Endothelial cell of umbilical vein (primary cell): ENCODE results near the gene FTH1. TPM values are rescaled to one million over a fixed set of nuclear protein-coding genes. Genes with fewer than 3 reads are reported as not detected.
A peak's percentile ranks its signal among the peaks of the same experiment; 100 is the strongest.

Experiments used
- BruUV-seq: library from RNA; stranded (reverse); fragments of 400-500 nt; replicated peaks from 2 replicates; lab custom pipeline; 2021; lab: Mats Ljungman, UMichigan
- CTCF ChIA-PET: fragments of 300-600, 350-600 bp; sonication (Branson Sonifier 250); formaldehyde crosslinking; loops from one replicate; lab custom pipeline; 2021; ENCODE audit warnings: antibody characterized with exemption, inconsistent platforms; lab: Charles Lee
- POLR2A ChIA-PET: fragments of 300-600, 350-600 bp; sonication (Branson Sonifier 250); formaldehyde crosslinking; loops from one replicate; lab custom pipeline; 2021; ENCODE audit warnings: antibody characterized with exemption, inconsistent platforms; lab: Charles Lee
- DNase-seq: peaks from one replicate; pipeline ENCODE4 v3.0.0-alpha.2; 2011; ENCODE audit warnings: low read depth, low spot score
- FAIRE-seq: peaks from 2 replicates; lab custom pipeline; 2011; peaks lifted over from hg19 to GRCh38; lab: Jason Lieb, UNC
- H2AFZ ChIP-seq: 2 replicates; pipeline ENCODE4 v1.6.0; 2012; ENCODE audit warnings: low read depth, low read length, control low read depth, inconsistent platforms
- H3K27ac ChIP-seq: 2 replicates; pipeline ENCODE4 v1.5.1; 2011; ENCODE audit warnings: low read depth, mild to moderate bottlenecking, control low read depth, low read length, moderate library complexity; ENCODE audit not compliant: insufficient read depth
- H3K27me3 ChIP-seq, 2 experiments: 2 replicates each; pipeline versions ENCODE4 v1.6.0 to v1.6.1; 2011; ENCODE audit warnings: low read length in 2 of 2, mixed read lengths in 1 of 2; ENCODE audit not compliant: control insufficient read depth in 2 of 2, insufficient read depth in 2 of 2
- H3K36me3 ChIP-seq, 2 experiments: 2 replicates in 1 of 2; 3 replicates in 1 of 2; pipeline ENCODE4 v1.5.1; 2011; ENCODE audit warnings: low read length in 2 of 2, mild to moderate bottlenecking in 1 of 2, moderate library complexity in 1 of 2; ENCODE audit not compliant: control insufficient read depth in 2 of 2, insufficient read depth in 2 of 2; ENCODE audit errors: extremely low read depth in 1 of 2
- H3K4me1 ChIP-seq: 3 replicates; pipeline ENCODE4 v1.5.1; 2011; ENCODE audit warnings: mild to moderate bottlenecking, low read length; ENCODE audit not compliant: control insufficient read depth, insufficient read depth; ENCODE audit errors: extremely low read depth
- H3K4me2 ChIP-seq: 2 replicates; pipeline ENCODE4 v1.6.1; 2011; ENCODE audit warnings: low read length, control low read depth, mixed read lengths; ENCODE audit not compliant: insufficient read depth
- H3K4me3 ChIP-seq, 3 experiments: fragments of 200-600 bp in 1 of 3; sonication (generic), shearing (Covaris generic) in 1 of 3; replicated peaks in 1 of 3; 2 replicates each; pipeline ENCODE4 v1.5.1; 2011 to 2016; ENCODE audit warnings: control low read depth in 3 of 3, low read length in 3 of 3, mild to moderate bottlenecking in 2 of 3, inconsistent platforms in 1 of 3, low read depth in 1 of 3, moderate library complexity in 1 of 3; ENCODE audit not compliant: insufficient read depth in 1 of 3
- H3K79me2 ChIP-seq: 2 replicates; pipeline ENCODE4 v1.6.0; 2012; ENCODE audit warnings: low read length, inconsistent platforms; ENCODE audit not compliant: control insufficient read depth, insufficient read depth
- H3K9ac ChIP-seq: replicated peaks from 2 replicates; pipeline ENCODE3; 2011; ENCODE audit warnings: low read length, control low read depth; ENCODE audit not compliant: insufficient read depth; ENCODE audit errors: extremely low read depth
- H3K9me1 ChIP-seq: replicated peaks from 3 replicates; pipeline ENCODE4 v1.6.0; 2011; ENCODE audit warnings: mild to moderate bottlenecking, low read length; ENCODE audit not compliant: control insufficient read depth, insufficient read depth; ENCODE audit errors: extremely low read depth
- H3K9me3 ChIP-seq: replicated peaks from 2 replicates; pipeline ENCODE4 v1.5.1; 2012; ENCODE audit warnings: low read length, inconsistent platforms; ENCODE audit not compliant: control insufficient read depth, insufficient read depth
- H4K20me1 ChIP-seq: replicated peaks from 2 replicates; pipeline ENCODE3; 2011; ENCODE audit warnings: mild to moderate bottlenecking, low read length; ENCODE audit not compliant: control insufficient read depth, insufficient read depth; ENCODE audit errors: extremely low read depth
- EZH2 ChIP-seq: IDR thresholded peaks from 2 replicates; pipeline ENCODE4 v1.6.1; 2012; ENCODE audit warnings: borderline replicate concordance, low read depth, mild to moderate bottlenecking, moderate library complexity, low read length, inconsistent platforms; ENCODE audit not compliant: severe bottlenecking
- FOS ChIP-seq: IDR thresholded peaks from 2 replicates; pipeline ENCODE4 v1.6.1; 2011; ENCODE audit warnings: mild to moderate bottlenecking, low read length, moderate library complexity, borderline replicate concordance; ENCODE audit not compliant: insufficient read depth
- GATA2 ChIP-seq: IDR thresholded peaks from 2 replicates; pipeline ENCODE4 v1.7.0; 2011; ENCODE audit warnings: low read depth, mild to moderate bottlenecking, moderate library complexity, mixed read lengths, low read length; ENCODE audit not compliant: insufficient read length, insufficient read depth
- JUN ChIP-seq: IDR thresholded peaks from 2 replicates; pipeline ENCODE4 v1.6.1; 2011; ENCODE audit warnings: borderline replicate concordance, low read depth; ENCODE audit not compliant: insufficient read length, insufficient read depth
- MYC ChIP-seq: IDR thresholded peaks from one replicate; pipeline ENCODE4 v1.6.1; 2011; ENCODE audit warnings: mild to moderate bottlenecking, low read depth, low read length
- POLR2A ChIP-seq: IDR thresholded peaks from 2 replicates; pipeline ENCODE4 v1.6.1; 2012; ENCODE audit warnings: low read depth, mild to moderate bottlenecking, control low read depth, low read length
- POLR2AphosphoS5 ChIP-seq: IDR thresholded peaks from 2 replicates; pipeline ENCODE4 v1.6.1; 2012; ENCODE audit warnings: low read depth, mild to moderate bottlenecking, control low read depth, low read length, moderate library complexity; ENCODE audit not compliant: insufficient read depth
- dilution Hi-C: fragments of 300-500 bp; cut with MboI; formaldehyde crosslinking; loops from one replicate; pipeline ENCODE4 v1.15.0; 2019; ENCODE audit warnings: low sequenced_read_pairs; ENCODE audit not compliant: extremely low pct_ligation_motif_present
- intact Hi-C: fragments of 100-400 bp; cut with micrococcal nuclease; formaldehyde crosslinking; loops from one replicate; pipeline ENCODE4 v1.10.0; 2022
- polyA plus RNA-seq, 4 experiments: library from polyadenylated mRNA; depleted of rRNA in 3 of 4; stranded (reverse) in 3 of 4; unstranded in 1 of 4; fragments of >200 nt; gene quantifications; 2 replicates each; pipeline versions ENCODE4 v1.2.1 to v1.2.3, GENCODE V29; 2011 to 2012; ENCODE audit warnings: missing spikeins in 1 of 4
- total RNA-seq: library from RNA; stranded (reverse); gene quantifications from 2 replicates; pipeline ENCODE4 v1.2.3, GENCODE V29; 2021
- TF ChIP-seq, protein P1 (sequence below), 2 donors: IDR thresholded peaks; 1 replicate in 1 of 2; 2 replicates in 1 of 2; pipeline ENCODE4 v1.5.1; 2011; ENCODE audit warnings: low read length in 2 of 2, mild to moderate bottlenecking in 2 of 2, moderate library complexity in 2 of 2, control low read depth in 1 of 2, inconsistent platforms in 1 of 2, low read depth in 1 of 2; ENCODE audit not compliant: insufficient read depth in 1 of 2; ENCODE audit errors: extremely low read depth in 1 of 2
- TF ChIP-seq, protein P2 (sequence below): IDR thresholded peaks from 2 replicates; pipeline ENCODE4 v1.6.1; 2011; ENCODE audit not compliant: insufficient read depth, insufficient read length

FTH1 gene
- total and polyA plus RNA-seq, 2 donors (not counting 3 experiments of a cell fraction or from before 2014, with no cell fraction given), result 1,177 to 2,501 TPM

DNA sequence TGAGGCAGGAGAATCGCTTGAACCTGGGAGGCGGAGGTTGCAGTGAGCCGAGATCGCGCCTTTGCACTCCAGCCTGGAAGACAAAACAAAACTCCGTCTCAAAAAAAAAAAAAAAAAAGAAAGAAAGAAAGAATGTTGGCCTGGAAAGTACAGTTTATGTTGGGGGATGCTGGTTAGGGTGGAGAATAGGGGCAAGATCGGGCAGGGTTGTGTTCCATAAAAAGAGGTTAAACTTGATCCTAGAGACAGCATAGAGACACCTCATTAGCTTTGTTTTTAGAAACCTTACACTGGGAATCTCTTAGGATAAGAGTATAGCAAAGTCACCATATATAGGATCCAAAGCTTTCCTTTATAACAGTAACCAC is 1.9 kb upstream of the FTH1 start:
- Histone ChIP-seq H3K4me3 (no peak overlapping the region), H3K9ac (no peak overlapping the region), H3K9me3 (no peaks in the 10 kb centered on the region), H4K20me1 (no peaks in the 10 kb centered on the region), H3K9me1 (no peaks in the 10 kb centered on the region), H3K36me3 (peaks cover 11% of the 10 kb centered on the region in 2 experiments), H3K27me3 (no peaks in the 10 kb centered on the region), H3K79me2 (peaks cover 39% of the 10 kb centered on the region), H3K4me1 (peaks cover 66% of the 10 kb centered on the region), H2AFZ (no peak overlapping the region), H3K4me2 (peak overlapping the region; percentile 6), H3K27ac (peak overlapping the region; percentile 90)
- CTCF ChIA-PET, result interaction anchor here (11.1 kb wide), 1 partner anchor 112 kb away, joined by 147 read pairs; no protein-coding TSS in a partner anchor
- no TSS peak for BruUV-seq
- no peak for FAIRE-seq
- POLR2A ChIA-PET, result interaction anchor here (0.5 to 1.2 kb wide), 2 partner anchors 54 to 56 kb away, joined by 3 read pairs; no protein-coding TSS in a partner anchor
- intact Hi-C loops, result loop anchor here (5.0 kb wide), 1 partner anchor 152 kb away; the partner anchor contains the start of gene FADS1
- dilution Hi-C loops, result no loop called here
- DNase-seq, result no peak
- TF ChIP-seq POLR2AphosphoS5 (no peak), POLR2A (no peak), GATA2 (no peak), JUN (no peak), FOS (no peak), EZH2 (no peak), MYC (no peak)
- TF ChIP-seq, protein P1, sequence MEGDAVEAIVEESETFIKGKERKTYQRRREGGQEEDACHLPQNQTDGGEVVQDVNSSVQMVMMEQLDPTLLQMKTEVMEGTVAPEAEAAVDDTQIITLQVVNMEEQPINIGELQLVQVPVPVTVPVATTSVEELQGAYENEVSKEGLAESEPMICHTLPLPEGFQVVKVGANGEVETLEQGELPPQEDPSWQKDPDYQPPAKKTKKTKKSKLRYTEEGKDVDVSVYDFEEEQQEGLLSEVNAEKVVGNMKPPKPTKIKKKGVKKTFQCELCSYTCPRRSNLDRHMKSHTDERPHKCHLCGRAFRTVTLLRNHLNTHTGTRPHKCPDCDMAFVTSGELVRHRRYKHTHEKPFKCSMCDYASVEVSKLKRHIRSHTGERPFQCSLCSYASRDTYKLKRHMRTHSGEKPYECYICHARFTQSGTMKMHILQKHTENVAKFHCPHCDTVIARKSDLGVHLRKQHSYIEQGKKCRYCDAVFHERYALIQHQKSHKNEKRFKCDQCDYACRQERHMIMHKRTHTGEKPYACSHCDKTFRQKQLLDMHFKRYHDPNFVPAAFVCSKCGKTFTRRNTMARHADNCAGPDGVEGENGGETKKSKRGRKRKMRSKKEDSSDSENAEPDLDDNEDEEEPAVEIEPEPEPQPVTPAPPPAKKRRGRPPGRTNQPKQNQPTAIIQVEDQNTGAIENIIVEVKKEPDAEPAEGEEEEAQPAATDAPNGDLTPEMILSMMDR (IDR thresholded peaks at IDR 0.05; ENCODE audit: extremely low read depth in 1 of 2, insufficient read depth in 1 of 2, low read depth in 1 of 2, low read length in 2 of 2), result no peak
- TF ChIP-seq, protein P2, sequence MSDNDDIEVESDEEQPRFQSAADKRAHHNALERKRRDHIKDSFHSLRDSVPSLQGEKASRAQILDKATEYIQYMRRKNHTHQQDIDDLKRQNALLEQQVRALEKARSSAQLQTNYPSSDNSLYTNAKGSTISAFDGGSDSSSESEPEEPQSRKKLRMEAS, result no peak
